Measurements from ENCODE around the gene MORC2. TPM values are rescaled to one million over a fixed set of nuclear protein-coding genes. Genes with fewer than 3 reads are reported as not detected.

The MORC2 gene
- total RNA-seq, 2 experiments from 2014 or later = 27.1 to 27.9 TPM

- Mint-ChIP-seq H3K36me3 (ENCODE audit: low read depth) (peaks cover 33% of the 10 kb centered on the region), H3K27me3 (no peaks in the 10 kb centered on the region), H3K9me3 (no peaks in the 10 kb centered on the region), H3K4me3 (peak overlapping the region; percentile 60), H3K27ac (peak overlapping the region; percentile 25), H3K4me1 (ENCODE audit: low read depth) (peaks cover 22% of the 10 kb centered on the region)
- H3K4me3 ChIP-seq (ENCODE audit: low read length) = peak overlapping the region; percentile 1
- POLR2A ChIA-PET = interaction anchor here (0.9 to 4.3 kb wide), 4 partner anchors 20 to 162 kb away, joined by 3 to 33 read pairs (median 16); partner anchors contain the start of genes MORC2, SMTN and TUG1
- DNase-seq = peak; percentile 74 to 91 (median 82)
- no peak overlapping the region for H3K27ac ChIP-seq (ENCODE audit: low read depth in 1 of 2, low read length in 2 of 2)
- peaks cover 23% of the 10 kb centered on the region for H3K4me1 ChIP-seq (ENCODE audit: insufficient read depth, low read length)
- H3K9me3 ChIP-seq (ENCODE audit: control insufficient read depth in 1 of 2, insufficient read depth in 1 of 2, low read length in 2 of 2) = peaks cover 4% of the 10 kb centered on the region in 2 experiments
- H3K36me3 ChIP-seq (ENCODE audit: insufficient read depth, low read length) = peaks cover 12% of the 10 kb centered on the region
- TF ChIP-seq, protein P1, sequence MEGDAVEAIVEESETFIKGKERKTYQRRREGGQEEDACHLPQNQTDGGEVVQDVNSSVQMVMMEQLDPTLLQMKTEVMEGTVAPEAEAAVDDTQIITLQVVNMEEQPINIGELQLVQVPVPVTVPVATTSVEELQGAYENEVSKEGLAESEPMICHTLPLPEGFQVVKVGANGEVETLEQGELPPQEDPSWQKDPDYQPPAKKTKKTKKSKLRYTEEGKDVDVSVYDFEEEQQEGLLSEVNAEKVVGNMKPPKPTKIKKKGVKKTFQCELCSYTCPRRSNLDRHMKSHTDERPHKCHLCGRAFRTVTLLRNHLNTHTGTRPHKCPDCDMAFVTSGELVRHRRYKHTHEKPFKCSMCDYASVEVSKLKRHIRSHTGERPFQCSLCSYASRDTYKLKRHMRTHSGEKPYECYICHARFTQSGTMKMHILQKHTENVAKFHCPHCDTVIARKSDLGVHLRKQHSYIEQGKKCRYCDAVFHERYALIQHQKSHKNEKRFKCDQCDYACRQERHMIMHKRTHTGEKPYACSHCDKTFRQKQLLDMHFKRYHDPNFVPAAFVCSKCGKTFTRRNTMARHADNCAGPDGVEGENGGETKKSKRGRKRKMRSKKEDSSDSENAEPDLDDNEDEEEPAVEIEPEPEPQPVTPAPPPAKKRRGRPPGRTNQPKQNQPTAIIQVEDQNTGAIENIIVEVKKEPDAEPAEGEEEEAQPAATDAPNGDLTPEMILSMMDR (IDR thresholded peaks at IDR 0.05) = peak; percentile 99
- no peaks in the 10 kb centered on the region for H3K27me3 ChIP-seq (ENCODE audit: control insufficient read depth in 1 of 2, insufficient read depth in 2 of 2, low read length in 2 of 2)
- CTCF ChIA-PET = interaction anchor here (0.7 to 3.0 kb wide), 14 partner anchors 9 to 724 kb away, joined by 3 to 11 read pairs (median 4); partner anchors contain the start of genes MORC2 and TUG1
- peak; percentile 80 for ATAC-seq (ENCODE audit: poor library complexity)
- intact Hi-C loops (cut with DNase I, micrococcal nuclease) = loop anchor here (1.0 to 5.0 kb wide), 6 partner anchors 20 to 528 kb away; no protein-coding TSS in a partner anchor
Observed at GRCh38 chr22:30920407-30920806, 48.2 kb downstream of the MORC2 start.

DNA sequence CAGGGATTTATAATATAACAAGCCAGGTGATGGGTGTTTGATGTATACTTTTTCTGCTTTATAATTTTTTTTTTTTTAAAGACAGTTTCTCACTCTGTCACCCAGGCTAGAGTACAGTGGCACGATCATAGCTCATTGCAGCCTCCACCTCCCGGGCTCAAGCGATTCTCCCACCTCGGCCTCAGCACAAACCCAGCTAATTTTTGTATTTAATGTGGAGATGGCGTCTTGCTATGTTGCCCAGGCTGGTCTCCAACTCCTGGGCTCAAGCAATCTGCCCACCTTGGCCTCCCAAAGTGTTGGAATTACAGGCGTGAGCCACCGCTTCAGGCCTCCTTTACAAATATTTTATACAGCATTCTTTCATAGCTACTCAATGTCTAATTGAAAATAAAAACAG, 48.6 kb downstream of the MORC2 start:
- peaks cover 10% of the 10 kb centered on the region for H3K36me3 ChIP-seq (ENCODE audit: insufficient read depth, low read length)
- H3K4me1 ChIP-seq (ENCODE audit: insufficient read depth, low read length) = peaks cover 23% of the 10 kb centered on the region
- no peak overlapping the region for H3K27ac ChIP-seq (ENCODE audit: low read depth in 1 of 2, low read length in 2 of 2)
- Mint-ChIP-seq H3K4me1 (ENCODE audit: low read depth) (peaks cover 19% of the 10 kb centered on the region), H3K27ac (peak overlapping the region; percentile 25), H3K27me3 (no peaks in the 10 kb centered on the region), H3K9me3 (no peaks in the 10 kb centered on the region), H3K4me3 (no peak overlapping the region), H3K36me3 (ENCODE audit: low read depth) (peaks cover 28% of the 10 kb centered on the region)
- peaks cover 4 to 9% of the 10 kb centered on the region in 2 experiments for H3K9me3 ChIP-seq (ENCODE audit: control insufficient read depth in 1 of 2, insufficient read depth in 1 of 2, low read length in 2 of 2)
- no peak for DNase-seq
- ATAC-seq (ENCODE audit: poor library complexity) = no peak
- TF ChIP-seq, protein P1 (IDR thresholded peaks at IDR 0.05) = no peak
- no peaks in the 10 kb centered on the region for H3K27me3 ChIP-seq (ENCODE audit: control insufficient read depth in 1 of 2, insufficient read depth in 2 of 2, low read length in 2 of 2)
- no peak overlapping the region for H3K4me3 ChIP-seq (ENCODE audit: low read length)
- POLR2A ChIA-PET = interaction anchor here (0.9 to 4.3 kb wide), 3 partner anchors 21 to 163 kb away, joined by 3 to 33 read pairs (median 26); partner anchors contain the start of genes MORC2 and TUG1
- CTCF ChIA-PET = interaction anchor here (0.7 to 3.0 kb wide), 12 partner anchors 8 to 724 kb away, joined by 3 to 11 read pairs (median 4); no protein-coding TSS in a partner anchor
- intact Hi-C loops (cut with DNase I, micrococcal nuclease) = loop anchor here (1.0 to 5.0 kb wide), 6 partner anchors 21 to 528 kb away; no protein-coding TSS in a partner anchor

- Histone ChIP-seq H3K36me3 (ENCODE audit: insufficient read depth, low read length) (peaks cover 5% of the 10 kb centered on the region), H3K27ac (ENCODE audit: low read depth in 1 of 2, low read length in 2 of 2) (no peak overlapping the region), H3K27me3 (ENCODE audit: control insufficient read depth in 1 of 2, insufficient read depth in 2 of 2, low read length in 2 of 2) (no peaks in the 10 kb centered on the region), H3K4me1 (ENCODE audit: insufficient read depth, low read length) (peaks cover 23% of the 10 kb centered on the region), H3K4me3 (ENCODE audit: low read length) (no peak overlapping the region), H3K9me3 (ENCODE audit: control insufficient read depth in 1 of 2, insufficient read depth in 1 of 2, low read length in 2 of 2) (peaks cover 4 to 10% of the 10 kb centered on the region in 2 experiments)
- Mint-ChIP-seq H3K27me3 (no peaks in the 10 kb centered on the region), H3K4me1 (ENCODE audit: low read depth) (peaks cover 15% of the 10 kb centered on the region), H3K9me3 (no peaks in the 10 kb centered on the region), H3K27ac (no peak overlapping the region), H3K36me3 (ENCODE audit: low read depth) (peaks cover 16% of the 10 kb centered on the region), H3K4me3 (no peak overlapping the region)
- TF ChIP-seq, protein P1 (IDR thresholded peaks at IDR 0.05) = no peak
- ChIA-PET POLR2A (no interaction called here), CTCF (interaction anchor here (2.4 to 3.0 kb wide), 3 partner anchors 47 to 284 kb away, joined by 5 to 11 read pairs (median 9); no protein-coding TSS in a partner anchor)
- no peak for ATAC-seq (ENCODE audit: poor library complexity)
- intact Hi-C loops (cut with DNase I, micrococcal nuclease) = no loop called here
- DNase-seq = no peak
Observed at GRCh38 chr22:30918761-30919160, 49.8 kb downstream of the MORC2 start.
